Measurements from ENCODE around the gene RALBP1.
A peak's percentile ranks its signal among the peaks of the same experiment; 100 is the strongest.

RALBP1 gene

GRCh38 chr18:9437021-9437437 lies 38.3 kb upstream of the RALBP1 start:
- Histone ChIP-seq H3K27me3 (ENCODE audit: control insufficient read depth in 3 of 3, insufficient read depth in 3 of 3, low read depth in 1 of 3, low read length in 3 of 3) (no peaks in the 10 kb centered on the region), H3K23ac (ENCODE audit: low read depth, low read length, poor library complexity) (no peak overlapping the region), H2BK120ac (ENCODE audit: low read depth, low read length) (no peak overlapping the region), H3K4me2 (ENCODE audit: insufficient read depth, low read length, poor library complexity, severe bottlenecking) (no peak overlapping the region), H3K9me3 (replicated peaks in 1 of 2; ENCODE audit: control insufficient read depth in 2 of 2, insufficient read depth in 1 of 2, low read depth in 1 of 2, low read length in 2 of 2) (no peaks in the 10 kb centered on the region), H3K79me1 (ENCODE audit: low read depth, low read length) (no peaks in the 10 kb centered on the region), H4K91ac (ENCODE audit: low read depth, low read length, poor library complexity) (no peak overlapping the region), H3K27ac (replicated peaks; ENCODE audit: low read length) (no peak overlapping the region), H2BK12ac (ENCODE audit: low read length) (no peak overlapping the region), H2BK15ac (ENCODE audit: low read length) (no peak overlapping the region), H2BK5ac (ENCODE audit: low read length) (no peak overlapping the region), H2AK5ac (ENCODE audit: low read depth, low read length) (no peak overlapping the region), H2AFZ (ENCODE audit: low read length) (peak overlapping the region; percentile 37), H3K4me1 (ENCODE audit: control insufficient read depth in 2 of 2, insufficient read depth in 1 of 2, low read depth in 1 of 2, low read length in 2 of 2) (peaks cover 11 to 17% of the 10 kb centered on the region in 2 donors), H3K4ac (ENCODE audit: low read length) (no peak overlapping the region), H3K18ac (ENCODE audit: low read length) (peak overlapping the region; percentile 55), H3K4me3 (ENCODE audit: low read length in 2 of 2) (no peak overlapping the region), H3K9ac (ENCODE audit: low read depth, low read length, poor library complexity) (no peak overlapping the region), H3K14ac (ENCODE audit: low read length) (no peak overlapping the region), H4K8ac (ENCODE audit: low read depth, low read length) (no peak overlapping the region), H3K36me3 (replicated peaks in 1 of 2; ENCODE audit: control insufficient read depth in 2 of 2, insufficient read depth in 2 of 2, low read length in 2 of 2) (no peaks in the 10 kb centered on the region)
- WGBS, 2 donors (ENCODE audit: extremely low coverage in 2 of 2, insufficient read length in 2 of 2, insufficient replicate concordance in 1 of 2): no CpG with 5 or more reads among the region's 5 CpGs
- DNase-seq (ENCODE audit: low spot score): no peak

GRCh38 chr18:9437672-9438071 lies 37.6 kb upstream of the RALBP1 start:
- Histone ChIP-seq H2AK5ac (ENCODE audit: low read depth, low read length) (no peak overlapping the region), H3K27me3 (ENCODE audit: control insufficient read depth in 3 of 3, insufficient read depth in 3 of 3, low read depth in 1 of 3, low read length in 3 of 3) (no peaks in the 10 kb centered on the region), H3K79me1 (ENCODE audit: low read depth, low read length) (no peaks in the 10 kb centered on the region), H3K9ac (ENCODE audit: low read depth, low read length, poor library complexity) (no peak overlapping the region), H3K18ac (ENCODE audit: low read length) (no peak overlapping the region), H3K4me3 (ENCODE audit: low read length in 2 of 2) (no peak overlapping the region), H3K4me1 (ENCODE audit: control insufficient read depth in 2 of 2, insufficient read depth in 1 of 2, low read depth in 1 of 2, low read length in 2 of 2) (peaks cover 11 to 17% of the 10 kb centered on the region in 2 donors), H3K36me3 (replicated peaks in 1 of 2; ENCODE audit: control insufficient read depth in 2 of 2, insufficient read depth in 2 of 2, low read length in 2 of 2) (no peaks in the 10 kb centered on the region), H3K9me3 (replicated peaks in 1 of 2; ENCODE audit: control insufficient read depth in 2 of 2, insufficient read depth in 1 of 2, low read depth in 1 of 2, low read length in 2 of 2) (no peaks in the 10 kb centered on the region), H3K23ac (ENCODE audit: low read depth, low read length, poor library complexity) (no peak overlapping the region), H4K8ac (ENCODE audit: low read depth, low read length) (no peak overlapping the region), H3K4ac (ENCODE audit: low read length) (no peak overlapping the region), H2BK15ac (ENCODE audit: low read length) (no peak overlapping the region), H3K27ac (replicated peaks; ENCODE audit: low read length) (no peak overlapping the region), H2BK120ac (ENCODE audit: low read depth, low read length) (no peak overlapping the region), H4K91ac (ENCODE audit: low read depth, low read length, poor library complexity) (no peak overlapping the region), H3K14ac (ENCODE audit: low read length) (no peak overlapping the region), H2BK12ac (ENCODE audit: low read length) (no peak overlapping the region), H2AFZ (ENCODE audit: low read length) (no peak overlapping the region), H2BK5ac (ENCODE audit: low read length) (no peak overlapping the region), H3K4me2 (ENCODE audit: insufficient read depth, low read length, poor library complexity, severe bottlenecking) (no peak overlapping the region)
- no peak for DNase-seq (ENCODE audit: low spot score)
- WGBS, 2 donors (ENCODE audit: extremely low coverage in 2 of 2, insufficient read length in 2 of 2, insufficient replicate concordance in 1 of 2): no CpG with 5 or more reads among the region's 4 CpGs

- Histone ChIP-seq H3K4me2 (ENCODE audit: insufficient read depth, low read length, poor library complexity, severe bottlenecking) (no peak overlapping the region), H2AK5ac (ENCODE audit: low read depth, low read length) (no peak overlapping the region), H3K4ac (ENCODE audit: low read length) (no peak overlapping the region), H3K9ac (ENCODE audit: low read depth, low read length, poor library complexity) (no peak overlapping the region), H2BK15ac (ENCODE audit: low read length) (no peak overlapping the region), H2BK12ac (ENCODE audit: low read length) (no peak overlapping the region), H4K8ac (ENCODE audit: low read depth, low read length) (no peak overlapping the region), H3K14ac (ENCODE audit: low read length) (no peak overlapping the region), H3K36me3 (replicated peaks in 1 of 2; ENCODE audit: control insufficient read depth in 2 of 2, insufficient read depth in 2 of 2, low read length in 2 of 2) (no peaks in the 10 kb centered on the region), H3K79me1 (ENCODE audit: low read depth, low read length) (no peaks in the 10 kb centered on the region), H3K4me1 (ENCODE audit: control insufficient read depth in 2 of 2, insufficient read depth in 1 of 2, low read depth in 1 of 2, low read length in 2 of 2) (peaks cover 1 to 8% of the 10 kb centered on the region in 2 donors), H4K91ac (ENCODE audit: low read depth, low read length, poor library complexity) (no peak overlapping the region), H3K18ac (ENCODE audit: low read length) (no peak overlapping the region), H2BK120ac (ENCODE audit: low read depth, low read length) (no peak overlapping the region), H3K4me3 (ENCODE audit: low read length in 2 of 2) (no peak overlapping the region), H2BK5ac (ENCODE audit: low read length) (no peak overlapping the region), H3K27ac (replicated peaks; ENCODE audit: low read length) (no peak overlapping the region), H3K9me3 (replicated peaks in 1 of 2; ENCODE audit: control insufficient read depth in 2 of 2, insufficient read depth in 1 of 2, low read depth in 1 of 2, low read length in 2 of 2) (peaks cover 0 to under 1% of the 10 kb centered on the region in 2 donors), H3K27me3 (ENCODE audit: control insufficient read depth in 3 of 3, insufficient read depth in 3 of 3, low read depth in 1 of 3, low read length in 3 of 3) (no peaks in the 10 kb centered on the region), H2AFZ (ENCODE audit: low read length) (no peak overlapping the region), H3K23ac (ENCODE audit: low read depth, low read length, poor library complexity) (no peak overlapping the region)
- no peak for DNase-seq (ENCODE audit: low spot score)
- WGBS, 2 donors (ENCODE audit: extremely low coverage in 2 of 2, insufficient read length in 2 of 2, insufficient replicate concordance in 1 of 2): 100% methylated on average over 2 of the region's 3 CpGs; no CpG with 5 or more reads in 1 of the 2 donors
Measured at GRCh38 chr18:9441061-9441460, 34.3 kb upstream of the RALBP1 start.

- Histone ChIP-seq H3K4me1 (ENCODE audit: control insufficient read depth in 2 of 2, insufficient read depth in 1 of 2, low read depth in 1 of 2, low read length in 2 of 2) (no peaks in the 10 kb centered on the region), H3K4me2 (ENCODE audit: insufficient read depth, low read length, poor library complexity, severe bottlenecking) (no peak overlapping the region), H2BK15ac (ENCODE audit: low read length) (no peak overlapping the region), H2AFZ (ENCODE audit: low read length) (no peak overlapping the region), H2AK5ac (ENCODE audit: low read depth, low read length) (no peak overlapping the region), H2BK5ac (ENCODE audit: low read length) (no peak overlapping the region), H2BK120ac (ENCODE audit: low read depth, low read length) (no peak overlapping the region), H3K4me3 (ENCODE audit: low read length in 2 of 2) (no peak overlapping the region), H3K9me3 (replicated peaks in 1 of 2; ENCODE audit: control insufficient read depth in 2 of 2, insufficient read depth in 1 of 2, low read depth in 1 of 2, low read length in 2 of 2) (peaks cover 5 to 15% of the 10 kb centered on the region in 2 donors), H3K27me3 (ENCODE audit: control insufficient read depth in 3 of 3, insufficient read depth in 3 of 3, low read depth in 1 of 3, low read length in 3 of 3) (no peaks in the 10 kb centered on the region), H3K4ac (ENCODE audit: low read length) (no peak overlapping the region), H3K18ac (ENCODE audit: low read length) (no peak overlapping the region), H3K9ac (ENCODE audit: low read depth, low read length, poor library complexity) (no peak overlapping the region), H3K27ac (replicated peaks; ENCODE audit: low read length) (no peak overlapping the region), H3K79me1 (ENCODE audit: low read depth, low read length) (no peaks in the 10 kb centered on the region), H4K8ac (ENCODE audit: low read depth, low read length) (no peak overlapping the region), H3K23ac (ENCODE audit: low read depth, low read length, poor library complexity) (no peak overlapping the region), H4K91ac (ENCODE audit: low read depth, low read length, poor library complexity) (no peak overlapping the region), H3K36me3 (replicated peaks in 1 of 2; ENCODE audit: control insufficient read depth in 2 of 2, insufficient read depth in 2 of 2, low read length in 2 of 2) (no peaks in the 10 kb centered on the region), H2BK12ac (ENCODE audit: low read length) (no peak overlapping the region), H3K14ac (ENCODE audit: low read length) (no peak overlapping the region)
- DNase-seq (ENCODE audit: low spot score): no peak
- WGBS, 2 donors (ENCODE audit: extremely low coverage in 2 of 2, insufficient read length in 2 of 2, insufficient replicate concordance in 1 of 2): no CpG with 5 or more reads among the region's 3 CpGs
Measured at GRCh38 chr18:9444549-9444948, 30.8 kb upstream of the RALBP1 start.

All from neuronal stem cell (in vitro differentiated cells).